ENCODE data around the gene KCNH4. TPM values are rescaled to one million over a fixed set of nuclear protein-coding genes. Genes with fewer than 3 reads are reported as not detected.

KCNH4 gene
- total RNA-seq, 1 experiment from 2014 or later: 1.5 TPM

DNA sequence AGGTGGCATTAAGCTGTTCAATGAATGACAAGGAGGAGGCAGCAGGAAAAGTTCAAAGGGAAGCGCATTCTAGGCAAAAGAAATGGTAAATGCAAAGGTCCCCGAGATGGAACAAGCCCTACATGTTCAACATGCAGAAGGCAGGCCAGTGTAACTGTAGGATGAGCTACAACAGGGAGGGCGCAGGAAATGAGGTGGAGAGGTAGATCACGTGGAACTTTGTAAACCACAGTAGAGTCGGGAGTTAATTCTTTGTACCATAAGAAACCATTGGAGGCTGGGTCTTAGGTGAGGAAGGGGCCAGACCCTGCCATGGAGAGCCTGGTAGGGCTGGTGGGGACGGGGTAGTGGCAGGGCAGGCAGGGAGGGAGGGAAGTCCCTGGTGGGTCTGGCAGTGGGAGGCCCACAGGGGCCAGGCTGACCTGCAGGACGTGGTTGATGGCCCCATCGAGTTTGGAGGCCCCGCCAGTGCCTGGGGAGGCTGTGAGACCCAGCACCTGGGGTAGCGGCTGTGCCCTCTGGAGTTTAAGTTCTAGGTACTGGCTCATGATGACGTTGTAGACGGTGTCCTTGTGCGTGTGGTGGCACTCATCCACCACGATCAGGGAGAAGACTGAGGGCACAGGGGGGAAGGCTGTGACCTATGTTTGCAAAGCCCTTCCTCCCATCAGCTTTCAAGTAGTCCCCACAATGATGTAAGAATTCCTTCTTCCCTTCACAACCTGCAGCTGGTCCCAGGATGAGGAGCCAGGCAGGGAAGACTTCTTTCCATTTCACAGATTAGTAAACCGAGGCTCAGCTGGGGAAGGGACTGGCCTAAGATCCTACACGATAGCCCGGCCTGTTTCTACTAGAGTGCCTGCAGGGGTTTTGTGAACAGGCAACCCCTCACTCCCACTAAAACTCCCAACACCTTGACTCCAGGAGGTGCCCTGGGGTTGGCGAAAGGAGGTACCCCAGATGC, 70.4 kb downstream of the KCNH4 start:
- ATAC-seq (no peak), DNase-seq (ENCODE audit: low read depth, low spot score) (no peak)
- Histone ChIP-seq H3K4me1 (ENCODE audit: control insufficient read depth, insufficient read depth, low read length) (peaks cover 9% of the 10 kb centered on the region), H3K27ac (ENCODE audit: low read length) (no peak overlapping the region), H3K9me3 (ENCODE audit: control insufficient read depth, insufficient read depth, low read depth, low read length) (no peaks in the 10 kb centered on the region), H3K36me3 (ENCODE audit: control insufficient read depth, insufficient read depth, low read length) (no peaks in the 10 kb centered on the region), H3K4me3 (ENCODE audit: low read depth in 2 of 2, low read length in 2 of 2) (no peak overlapping the region), H3K27me3 (ENCODE audit: control insufficient read depth, insufficient read depth, low read length) (no peaks in the 10 kb centered on the region)
- no TSS peak for BruUV-seq (replicated peaks)
- ChIA-PET CTCF (interaction anchor here (0.6 kb wide), 1 partner anchor 9 kb away, joined by 3 read pairs; no protein-coding TSS in a partner anchor), POLR2A (no interaction called here)
- in situ Hi-C loops (cut with HindIII; ENCODE audit: low pct_unique_long_range_greater_than_20kb, low sequenced_read_pairs) (no loop called here), intact Hi-C loops (cut with micrococcal nuclease; ENCODE audit: unreplicated experiment) (loop anchor here (5.0 kb wide), 1 partner anchor 148 kb away; no protein-coding TSS in a partner anchor)
- no peak for TF ChIP-seq SIN3A (IDR thresholded peaks at IDR 0.05; ENCODE audit: borderline replicate concordance, insufficient read depth, low read depth, low read length)
- TF ChIP-seq, protein P1, sequence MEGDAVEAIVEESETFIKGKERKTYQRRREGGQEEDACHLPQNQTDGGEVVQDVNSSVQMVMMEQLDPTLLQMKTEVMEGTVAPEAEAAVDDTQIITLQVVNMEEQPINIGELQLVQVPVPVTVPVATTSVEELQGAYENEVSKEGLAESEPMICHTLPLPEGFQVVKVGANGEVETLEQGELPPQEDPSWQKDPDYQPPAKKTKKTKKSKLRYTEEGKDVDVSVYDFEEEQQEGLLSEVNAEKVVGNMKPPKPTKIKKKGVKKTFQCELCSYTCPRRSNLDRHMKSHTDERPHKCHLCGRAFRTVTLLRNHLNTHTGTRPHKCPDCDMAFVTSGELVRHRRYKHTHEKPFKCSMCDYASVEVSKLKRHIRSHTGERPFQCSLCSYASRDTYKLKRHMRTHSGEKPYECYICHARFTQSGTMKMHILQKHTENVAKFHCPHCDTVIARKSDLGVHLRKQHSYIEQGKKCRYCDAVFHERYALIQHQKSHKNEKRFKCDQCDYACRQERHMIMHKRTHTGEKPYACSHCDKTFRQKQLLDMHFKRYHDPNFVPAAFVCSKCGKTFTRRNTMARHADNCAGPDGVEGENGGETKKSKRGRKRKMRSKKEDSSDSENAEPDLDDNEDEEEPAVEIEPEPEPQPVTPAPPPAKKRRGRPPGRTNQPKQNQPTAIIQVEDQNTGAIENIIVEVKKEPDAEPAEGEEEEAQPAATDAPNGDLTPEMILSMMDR (IDR thresholded peaks at IDR 0.05): no peak
- TF ChIP-seq, protein P2, sequence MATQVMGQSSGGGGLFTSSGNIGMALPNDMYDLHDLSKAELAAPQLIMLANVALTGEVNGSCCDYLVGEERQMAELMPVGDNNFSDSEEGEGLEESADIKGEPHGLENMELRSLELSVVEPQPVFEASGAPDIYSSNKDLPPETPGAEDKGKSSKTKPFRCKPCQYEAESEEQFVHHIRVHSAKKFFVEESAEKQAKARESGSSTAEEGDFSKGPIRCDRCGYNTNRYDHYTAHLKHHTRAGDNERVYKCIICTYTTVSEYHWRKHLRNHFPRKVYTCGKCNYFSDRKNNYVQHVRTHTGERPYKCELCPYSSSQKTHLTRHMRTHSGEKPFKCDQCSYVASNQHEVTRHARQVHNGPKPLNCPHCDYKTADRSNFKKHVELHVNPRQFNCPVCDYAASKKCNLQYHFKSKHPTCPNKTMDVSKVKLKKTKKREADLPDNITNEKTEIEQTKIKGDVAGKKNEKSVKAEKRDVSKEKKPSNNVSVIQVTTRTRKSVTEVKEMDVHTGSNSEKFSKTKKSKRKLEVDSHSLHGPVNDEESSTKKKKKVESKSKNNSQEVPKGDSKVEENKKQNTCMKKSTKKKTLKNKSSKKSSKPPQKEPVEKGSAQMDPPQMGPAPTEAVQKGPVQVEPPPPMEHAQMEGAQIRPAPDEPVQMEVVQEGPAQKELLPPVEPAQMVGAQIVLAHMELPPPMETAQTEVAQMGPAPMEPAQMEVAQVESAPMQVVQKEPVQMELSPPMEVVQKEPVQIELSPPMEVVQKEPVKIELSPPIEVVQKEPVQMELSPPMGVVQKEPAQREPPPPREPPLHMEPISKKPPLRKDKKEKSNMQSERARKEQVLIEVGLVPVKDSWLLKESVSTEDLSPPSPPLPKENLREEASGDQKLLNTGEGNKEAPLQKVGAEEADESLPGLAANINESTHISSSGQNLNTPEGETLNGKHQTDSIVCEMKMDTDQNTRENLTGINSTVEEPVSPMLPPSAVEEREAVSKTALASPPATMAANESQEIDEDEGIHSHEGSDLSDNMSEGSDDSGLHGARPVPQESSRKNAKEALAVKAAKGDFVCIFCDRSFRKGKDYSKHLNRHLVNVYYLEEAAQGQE (IDR thresholded peaks at IDR 0.05; ENCODE audit: insufficient read depth in 1 of 2, low read depth in 2 of 2, low read length in 1 of 2): no peak
- TF ChIP-seq TCF7L2 (IDR thresholded peaks at IDR 0.05; ENCODE audit: low read depth, low read length): no peak
- no peak for TF ChIP-seq POLR2AphosphoS5 (IDR thresholded peaks at IDR 0.05; ENCODE audit: low read depth, low read length)

DNA sequence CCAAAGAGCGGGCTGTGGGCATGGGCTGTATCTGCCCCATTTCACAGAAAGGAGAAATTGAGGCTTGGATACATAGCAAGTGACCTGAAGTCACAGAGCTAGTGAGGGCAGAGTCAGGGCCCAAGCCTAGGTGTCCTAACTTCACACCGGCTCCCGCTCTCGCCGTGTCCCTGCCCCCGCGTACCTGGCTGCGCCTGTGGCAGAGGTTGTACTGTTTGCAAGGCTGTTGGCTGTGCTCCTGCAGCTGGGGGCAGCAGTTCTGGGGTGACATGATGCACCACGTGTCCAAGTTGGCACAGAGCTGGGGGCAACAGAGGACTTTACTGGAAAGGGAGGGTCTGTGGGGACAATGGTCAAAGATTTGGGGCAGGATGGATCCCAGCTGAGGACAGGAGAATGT, 71.9 kb downstream of the KCNH4 start:
- no peaks in the 10 kb centered on the region for H3K36me3 ChIP-seq (ENCODE audit: control insufficient read depth, insufficient read depth, low read length)
- in situ Hi-C loops (cut with HindIII; ENCODE audit: low pct_unique_long_range_greater_than_20kb, low sequenced_read_pairs): no loop called here
- no peaks in the 10 kb centered on the region for H3K9me3 ChIP-seq (ENCODE audit: control insufficient read depth, insufficient read depth, low read depth, low read length)
- POLR2A ChIA-PET: no interaction called here
- CTCF ChIA-PET: no interaction called here
- DNase-seq (ENCODE audit: low read depth, low spot score) (no peak), ATAC-seq (no peak)
- H3K27ac ChIP-seq (ENCODE audit: low read length): no peak overlapping the region
- H3K27me3 ChIP-seq (ENCODE audit: control insufficient read depth, insufficient read depth, low read length): no peaks in the 10 kb centered on the region
- intact Hi-C loops (cut with micrococcal nuclease; ENCODE audit: unreplicated experiment): no loop called here
- H3K4me1 ChIP-seq (ENCODE audit: control insufficient read depth, insufficient read depth, low read length): peaks cover 9% of the 10 kb centered on the region
- BruUV-seq (replicated peaks): no TSS peak
- no peak overlapping the region for H3K4me3 ChIP-seq (ENCODE audit: low read depth in 2 of 2, low read length in 2 of 2)
- TF ChIP-seq, protein P1 (IDR thresholded peaks at IDR 0.05): no peak
- TF ChIP-seq, protein P2 (IDR thresholded peaks at IDR 0.05; ENCODE audit: insufficient read depth in 1 of 2, low read depth in 2 of 2, low read length in 1 of 2): no peak
- TF ChIP-seq SIN3A (IDR thresholded peaks at IDR 0.05; ENCODE audit: borderline replicate concordance, insufficient read depth, low read depth, low read length) (no peak), POLR2AphosphoS5 (IDR thresholded peaks at IDR 0.05; ENCODE audit: low read depth, low read length) (no peak)

Data from Panc1 (cell line).